ENCODE measurements around the gene WNK1. TPM values are rescaled to one million over a fixed set of nuclear protein-coding genes. Genes with fewer than 3 reads are reported as not detected.

Gene WNK1
- total and polyA plus RNA-seq, 2 donors (not counting 3 experiments of a cell fraction or from before 2014, with no cell fraction given), result 46.3 to 108 TPM

DNA sequence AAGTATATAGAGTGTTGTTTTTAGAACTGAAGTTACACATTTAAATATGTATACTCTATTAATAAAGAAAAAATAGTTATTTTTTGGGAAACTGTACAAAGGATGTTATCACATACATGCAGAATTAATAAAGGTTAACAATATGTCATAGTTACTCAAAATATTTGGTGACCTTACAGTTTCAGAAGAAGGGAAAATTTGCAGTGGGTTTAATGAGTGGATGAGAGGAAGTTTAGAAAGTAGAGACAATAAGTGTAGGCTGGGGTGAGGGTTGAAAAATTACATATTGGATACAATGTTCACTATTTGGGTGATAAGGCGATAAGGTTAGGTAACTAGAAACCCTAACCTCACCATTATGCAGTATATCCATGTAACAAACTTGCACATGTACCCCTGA lies 13.5 kb downstream of the WNK1 start:
- no peak overlapping the region for H2AFZ ChIP-seq (ENCODE audit: low read depth, low read length)
- ChIA-PET POLR2A (no interaction called here), CTCF (no interaction called here)
- H3K4me1 ChIP-seq (ENCODE audit: control insufficient read depth, extremely low read depth, insufficient read depth, low read length), result no peaks in the 10 kb centered on the region
- H3K9me3 ChIP-seq (replicated peaks; ENCODE audit: control insufficient read depth, insufficient read depth, low read length), result no peaks in the 10 kb centered on the region
- H3K27ac ChIP-seq (ENCODE audit: insufficient read depth, low read depth, low read length), result no peak overlapping the region
- H3K27me3 ChIP-seq (ENCODE audit: control insufficient read depth in 2 of 2, insufficient read depth in 2 of 2, low read length in 2 of 2), result no peaks in the 10 kb centered on the region
- H3K4me3 ChIP-seq (replicated peaks in 1 of 3; ENCODE audit: insufficient read depth in 1 of 3, low read depth in 1 of 3, low read length in 3 of 3), result no peak overlapping the region
- DNase-seq (ENCODE audit: low read depth, low spot score) (no peak), FAIRE-seq (no peak)
- TF ChIP-seq, protein P1, sequence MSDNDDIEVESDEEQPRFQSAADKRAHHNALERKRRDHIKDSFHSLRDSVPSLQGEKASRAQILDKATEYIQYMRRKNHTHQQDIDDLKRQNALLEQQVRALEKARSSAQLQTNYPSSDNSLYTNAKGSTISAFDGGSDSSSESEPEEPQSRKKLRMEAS (IDR thresholded peaks at IDR 0.05; ENCODE audit: insufficient read depth, insufficient read length), result no peak
- TF ChIP-seq, protein P2, sequence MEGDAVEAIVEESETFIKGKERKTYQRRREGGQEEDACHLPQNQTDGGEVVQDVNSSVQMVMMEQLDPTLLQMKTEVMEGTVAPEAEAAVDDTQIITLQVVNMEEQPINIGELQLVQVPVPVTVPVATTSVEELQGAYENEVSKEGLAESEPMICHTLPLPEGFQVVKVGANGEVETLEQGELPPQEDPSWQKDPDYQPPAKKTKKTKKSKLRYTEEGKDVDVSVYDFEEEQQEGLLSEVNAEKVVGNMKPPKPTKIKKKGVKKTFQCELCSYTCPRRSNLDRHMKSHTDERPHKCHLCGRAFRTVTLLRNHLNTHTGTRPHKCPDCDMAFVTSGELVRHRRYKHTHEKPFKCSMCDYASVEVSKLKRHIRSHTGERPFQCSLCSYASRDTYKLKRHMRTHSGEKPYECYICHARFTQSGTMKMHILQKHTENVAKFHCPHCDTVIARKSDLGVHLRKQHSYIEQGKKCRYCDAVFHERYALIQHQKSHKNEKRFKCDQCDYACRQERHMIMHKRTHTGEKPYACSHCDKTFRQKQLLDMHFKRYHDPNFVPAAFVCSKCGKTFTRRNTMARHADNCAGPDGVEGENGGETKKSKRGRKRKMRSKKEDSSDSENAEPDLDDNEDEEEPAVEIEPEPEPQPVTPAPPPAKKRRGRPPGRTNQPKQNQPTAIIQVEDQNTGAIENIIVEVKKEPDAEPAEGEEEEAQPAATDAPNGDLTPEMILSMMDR (IDR thresholded peaks at IDR 0.05; ENCODE audit: extremely low read depth in 1 of 2, insufficient read depth in 1 of 2, low read depth in 1 of 2, low read length in 2 of 2), result no peak
- no peak for TF ChIP-seq JUN (IDR thresholded peaks at IDR 0.05; ENCODE audit: borderline replicate concordance, insufficient read depth, insufficient read length, low read depth)
- TF ChIP-seq FOS (IDR thresholded peaks at IDR 0.05; ENCODE audit: borderline replicate concordance, insufficient read depth, low read length), result no peak
- no peak for TF ChIP-seq GATA2 (IDR thresholded peaks at IDR 0.05; ENCODE audit: insufficient read depth, insufficient read length, low read depth, low read length)
- TF ChIP-seq EZH2 (IDR thresholded peaks at IDR 0.05; ENCODE audit: borderline replicate concordance, low read depth, low read length, severe bottlenecking), result no peak
- H3K79me2 ChIP-seq (ENCODE audit: control insufficient read depth, insufficient read depth, low read length), result peaks cover 76% of the 10 kb centered on the region
- H3K9ac ChIP-seq (replicated peaks; ENCODE audit: extremely low read depth, insufficient read depth, low read length), result no peak overlapping the region
- H3K9me1 ChIP-seq (replicated peaks; ENCODE audit: control insufficient read depth, extremely low read depth, insufficient read depth, low read length), result no peaks in the 10 kb centered on the region
- intact Hi-C loops (cut with micrococcal nuclease) (no loop called here), dilution Hi-C loops (cut with MboI; ENCODE audit: extremely low pct_ligation_motif_present, low sequenced_read_pairs) (no loop called here)
- H4K20me1 ChIP-seq (replicated peaks; ENCODE audit: control insufficient read depth, extremely low read depth, insufficient read depth, low read length), result peaks cover 2% of the 10 kb centered on the region
- no TSS peak for BruUV-seq (replicated peaks)
- H3K36me3 ChIP-seq (ENCODE audit: control insufficient read depth in 2 of 2, extremely low read depth in 1 of 2, insufficient read depth in 2 of 2, low read length in 2 of 2), result peaks cover 0 to 3% of the 10 kb centered on the region in 2 experiments
- H3K4me2 ChIP-seq (ENCODE audit: insufficient read depth, low read length), result no peak overlapping the region

Data from endothelial cell of umbilical vein (primary cell).